Measurements from ENCODE around the gene NRTN. TPM values are rescaled to one million over a fixed set of nuclear protein-coding genes. Genes with fewer than 3 reads are reported as not detected.

NRTN gene
- polyA plus RNA-seq, 3 donors = not detected

- Mint-ChIP-seq H3K27me3 (ENCODE audit: low read depth in 3 of 3) (peaks cover 1 to 3% (median 3%) of the 10 kb centered on the region in 3 donors), H3K9me3 (peaks cover 0 to 7% (median 0%) of the 10 kb centered on the region in 7 donors), H3K36me3 (peaks cover 37 to 50% of the 10 kb centered on the region in 2 donors), H3K4me1 (peaks cover 10% of the 10 kb centered on the region), H3K4me3 (peak overlapping the region; percentile 100), H3K27ac (peak overlapping the region; percentile 100)
- peaks cover 8% of the 10 kb centered on the region for H3K79me2 ChIP-seq (ENCODE audit: insufficient read depth, low read length)
- H3K4me1 ChIP-seq (ENCODE audit: control insufficient read depth in 1 of 2, insufficient read depth in 2 of 2, low read length in 2 of 2) = peaks cover 6 to 21% of the 10 kb centered on the region in 2 donors
- peaks cover 22% of the 10 kb centered on the region for H4K20me1 ChIP-seq (ENCODE audit: insufficient read depth, low read length)
- H3K9ac ChIP-seq (ENCODE audit: insufficient read depth, low read length, poor library complexity, severe bottlenecking) = peak overlapping the region; percentile 91
- H3K36me3 ChIP-seq (replicated peaks in 1 of 2; ENCODE audit: control insufficient read depth in 1 of 2, insufficient read depth in 2 of 2, low read length in 2 of 2) = peaks cover 48 to 51% of the 10 kb centered on the region in 2 donors
- no peak overlapping the region for H2AFZ ChIP-seq (ENCODE audit: insufficient read depth, low read depth, low read length, poor library complexity, severe bottlenecking)
- H3K4me2 ChIP-seq (replicated peaks; ENCODE audit: extremely low read depth, low read length, poor library complexity, severe bottlenecking) = peak overlapping the region; percentile 82
- H3K9me3 ChIP-seq (replicated peaks in 1 of 2; ENCODE audit: control insufficient read depth in 1 of 2, insufficient read depth in 1 of 2, low read length in 2 of 2) = peaks cover 0 to 7% of the 10 kb centered on the region in 2 donors
- 87% methylated on average over 24 of the region's 26 CpGs for WGBS (ENCODE audit: insufficient coverage)
- no peak for TF ChIP-seq CTCF (IDR thresholded peaks at IDR 0.05)
- H3K27ac ChIP-seq (ENCODE audit: low read depth in 1 of 2, low read length in 2 of 2) = peak overlapping the region; percentile 91 to 97
- H3K4me3 ChIP-seq (replicated peaks in 1 of 3; ENCODE audit: low read depth in 2 of 3, low read length in 3 of 3) = peak overlapping the region in 2 of 3 experiments; percentile 67 to 86
- H3K27me3 ChIP-seq (ENCODE audit: control insufficient read depth in 2 of 2, insufficient read depth in 2 of 2, low read length in 2 of 2) = no peaks in the 10 kb centered on the region
- intact Hi-C loops (cut with micrococcal nuclease) = loop anchor here (2.0 to 10.0 kb wide), 7 partner anchors 68 to 167 kb away; partner anchors contain the start of genes CATSPERD (in 2 of the 2), LONP1 (in 2 of the 2), VMAC (in 2 of the 2) and HSD11B1L (in 1 of the 2)
- no peak for DNase-seq
These were observed 14.8 kb upstream of the NRTN start for GRCh38 chr19:5789886-5790558.

GRCh38 chr19:5790559-5791520 lies 14.0 kb upstream of the NRTN start, which contains the start of gene DUS3L:
DUS3L (minus strand) TSS chr19:5791163; CDS start chr19:5791141, 22 bp downstream.
- Histone ChIP-seq H3K27ac (ENCODE audit: low read depth in 1 of 2, low read length in 2 of 2) (peak within 1 kb of the TSS; percentile 91 to 97), H4K20me1 (ENCODE audit: insufficient read depth, low read length) (peaks cover 22% of the 10 kb centered on the region), H3K79me2 (ENCODE audit: insufficient read depth, low read length) (peaks cover 8% of the 10 kb centered on the region), H3K9ac (ENCODE audit: insufficient read depth, low read length, poor library complexity, severe bottlenecking) (peak within 1 kb of the TSS; percentile 91), H3K4me1 (ENCODE audit: control insufficient read depth in 1 of 2, insufficient read depth in 2 of 2, low read length in 2 of 2) (peaks cover 6 to 21% of the 10 kb centered on the region in 2 donors), H2AFZ (ENCODE audit: insufficient read depth, low read depth, low read length, poor library complexity, severe bottlenecking) (peak within 1 kb of the TSS; percentile 90), H3K4me3 (replicated peaks in 1 of 3; ENCODE audit: low read depth in 2 of 3, low read length in 3 of 3) (peak within 1 kb of the TSS; percentile 47 to 86 (median 67)), H3K36me3 (replicated peaks in 1 of 2; ENCODE audit: control insufficient read depth in 1 of 2, insufficient read depth in 2 of 2, low read length in 2 of 2) (peaks cover 40 to 43% of the 10 kb centered on the region in 2 donors), H3K27me3 (ENCODE audit: control insufficient read depth in 2 of 2, insufficient read depth in 2 of 2, low read length in 2 of 2) (no peaks in the 10 kb centered on the region), H3K4me2 (replicated peaks; ENCODE audit: extremely low read depth, low read length, poor library complexity, severe bottlenecking) (peak within 1 kb of the TSS; percentile 82), H3K9me3 (replicated peaks in 1 of 2; ENCODE audit: control insufficient read depth in 1 of 2, insufficient read depth in 1 of 2, low read length in 2 of 2) (peaks cover 0 to 7% of the 10 kb centered on the region in 2 donors)
- DNase-seq = peak; percentile 96 to 97 (median 96)
- TF ChIP-seq CTCF (IDR thresholded peaks at IDR 0.05) = no peak
- peak within 1 kb of the TSS; percentile 100 for H3K4me3 Mint-ChIP-seq
- intact Hi-C loops (cut with micrococcal nuclease) = loop anchor here (2.0 to 10.0 kb wide), 7 partner anchors 69 to 168 kb away; partner anchors contain the start of genes CATSPERD (in 2 of the 2), LONP1 (in 2 of the 2), VMAC (in 2 of the 2) and HSD11B1L (in 1 of the 2)
- peaks cover 33 to 43% of the 10 kb centered on the region in 2 donors for H3K36me3 Mint-ChIP-seq
- peaks cover 10% of the 10 kb centered on the region for H3K4me1 Mint-ChIP-seq
- WGBS (ENCODE audit: insufficient coverage) = 5% methylated on average over 64 of the region's 72 CpGs
- peak within 1 kb of the TSS; percentile 100 for H3K27ac Mint-ChIP-seq
- H3K9me3 Mint-ChIP-seq = peaks cover 0 to 7% (median 0%) of the 10 kb centered on the region in 7 donors
- peaks cover 1 to 3% (median 3%) of the 10 kb centered on the region in 3 donors for H3K27me3 Mint-ChIP-seq (ENCODE audit: low read depth in 3 of 3)
